ENCODE results near the gene DIPK1A.

DNA sequence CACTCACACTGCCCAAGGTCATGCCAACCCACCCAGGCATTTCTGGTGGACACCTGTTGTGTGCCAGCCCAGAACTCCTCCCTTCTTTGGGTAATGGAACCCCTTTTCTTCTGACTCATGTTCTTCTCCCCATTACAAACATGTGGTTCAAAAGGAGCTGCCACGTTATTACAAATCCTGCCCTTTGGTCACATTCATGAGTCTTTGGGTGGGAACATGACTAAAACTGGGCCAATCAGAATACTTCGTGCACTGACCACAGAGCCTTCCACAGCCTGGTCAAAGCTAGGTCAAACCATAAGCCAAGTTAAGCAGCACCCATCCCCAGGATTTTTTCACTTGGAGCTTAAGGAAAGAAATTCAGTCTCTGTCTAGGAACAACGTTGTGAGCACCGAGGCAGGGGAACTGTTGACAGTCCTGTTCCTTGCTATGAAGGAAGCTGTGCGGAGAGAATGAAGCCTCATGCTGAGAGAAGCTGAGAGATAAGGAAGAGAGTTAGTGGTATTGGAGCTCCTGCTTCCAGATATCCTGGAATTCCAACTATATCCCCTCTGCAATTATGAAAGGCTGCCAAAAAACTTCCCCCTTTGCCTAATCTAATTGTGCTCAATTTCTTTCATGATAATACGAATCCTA is 46.8 kb upstream of the DIPK1A start:
- no peak for TF ChIP-seq YY1 (IDR thresholded peaks at IDR 0.05; ENCODE audit: insufficient read depth, insufficient read length)
- TF ChIP-seq SUZ12 (IDR thresholded peaks at IDR 0.05; ENCODE audit: extremely low read depth, insufficient read depth, insufficient read length): no peak
- TF ChIP-seq ZNF274 (IDR thresholded peaks at IDR 0.05; ENCODE audit: low read depth, low read length): no peak
